ENCODE results near the gene HOXC10. TPM values are rescaled to one million over a fixed set of nuclear protein-coding genes. Genes with fewer than 3 reads are reported as not detected.

The HOXC10 gene
- polyA plus RNA-seq, 3 donors, result not detected

DNA sequence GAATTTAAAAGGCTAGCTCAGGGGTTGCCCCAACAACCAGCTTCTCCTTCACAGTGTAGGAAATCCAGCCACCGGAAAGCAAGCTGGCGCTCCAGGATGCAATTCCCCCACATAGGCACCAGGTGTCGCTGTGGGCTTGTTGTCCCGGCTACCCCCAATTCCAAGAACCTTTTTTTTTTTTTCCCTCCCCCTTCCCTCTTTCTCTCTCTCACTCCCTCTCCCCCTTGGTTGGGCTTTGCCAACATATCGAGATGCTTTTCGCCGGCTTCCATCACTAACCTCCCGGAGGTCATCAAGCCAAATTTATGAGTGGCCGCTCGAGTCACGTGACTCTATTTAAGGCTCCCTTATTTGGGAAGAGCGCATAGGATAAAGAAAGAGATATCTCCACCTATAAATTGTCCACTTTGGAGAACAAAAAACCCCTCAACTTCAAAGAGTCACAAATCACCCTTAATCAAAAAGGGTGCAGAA lies 47.7 kb downstream of the HOXC10 start, which contains the start of gene HOXC5:
TSS of gene HOXC5 (plus strand) at position 424 of the 474 bp plus-strand sequence. CDS start 73 bp downstream, outside the sequence.
- TF ChIP-seq, protein P1, sequence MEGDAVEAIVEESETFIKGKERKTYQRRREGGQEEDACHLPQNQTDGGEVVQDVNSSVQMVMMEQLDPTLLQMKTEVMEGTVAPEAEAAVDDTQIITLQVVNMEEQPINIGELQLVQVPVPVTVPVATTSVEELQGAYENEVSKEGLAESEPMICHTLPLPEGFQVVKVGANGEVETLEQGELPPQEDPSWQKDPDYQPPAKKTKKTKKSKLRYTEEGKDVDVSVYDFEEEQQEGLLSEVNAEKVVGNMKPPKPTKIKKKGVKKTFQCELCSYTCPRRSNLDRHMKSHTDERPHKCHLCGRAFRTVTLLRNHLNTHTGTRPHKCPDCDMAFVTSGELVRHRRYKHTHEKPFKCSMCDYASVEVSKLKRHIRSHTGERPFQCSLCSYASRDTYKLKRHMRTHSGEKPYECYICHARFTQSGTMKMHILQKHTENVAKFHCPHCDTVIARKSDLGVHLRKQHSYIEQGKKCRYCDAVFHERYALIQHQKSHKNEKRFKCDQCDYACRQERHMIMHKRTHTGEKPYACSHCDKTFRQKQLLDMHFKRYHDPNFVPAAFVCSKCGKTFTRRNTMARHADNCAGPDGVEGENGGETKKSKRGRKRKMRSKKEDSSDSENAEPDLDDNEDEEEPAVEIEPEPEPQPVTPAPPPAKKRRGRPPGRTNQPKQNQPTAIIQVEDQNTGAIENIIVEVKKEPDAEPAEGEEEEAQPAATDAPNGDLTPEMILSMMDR (IDR thresholded peaks at IDR 0.05), result peak; percentile 88
- Histone ChIP-seq H2AFZ (ENCODE audit: insufficient read depth, low read depth, low read length, poor library complexity, severe bottlenecking) (no peak within 1 kb of the TSS), H3K27ac (ENCODE audit: low read depth in 1 of 2, low read length in 2 of 2) (no peak within 1 kb of the TSS), H3K9ac (ENCODE audit: insufficient read depth, low read length, poor library complexity, severe bottlenecking) (no peak within 1 kb of the TSS), H3K79me2 (ENCODE audit: insufficient read depth, low read length) (no peaks in the 10 kb centered on the region), H3K4me2 (replicated peaks; ENCODE audit: extremely low read depth, low read length, poor library complexity, severe bottlenecking) (no peak within 1 kb of the TSS), H3K9me3 (replicated peaks in 1 of 2; ENCODE audit: control insufficient read depth in 1 of 2, insufficient read depth in 1 of 2, low read length in 2 of 2) (peaks cover 26 to 52% of the 10 kb centered on the region in 2 donors), H3K4me3 (replicated peaks in 1 of 3; ENCODE audit: low read depth in 2 of 3, low read length in 3 of 3) (no peak within 1 kb of the TSS), H4K20me1 (ENCODE audit: insufficient read depth, low read length) (no peaks in the 10 kb centered on the region), H3K27me3 (ENCODE audit: control insufficient read depth in 2 of 2, insufficient read depth in 2 of 2, low read length in 2 of 2) (peaks cover 83 to 99% of the 10 kb centered on the region in 2 donors), H3K36me3 (replicated peaks in 1 of 2; ENCODE audit: control insufficient read depth in 1 of 2, insufficient read depth in 2 of 2, low read length in 2 of 2) (no peaks in the 10 kb centered on the region), H3K4me1 (ENCODE audit: control insufficient read depth in 1 of 2, insufficient read depth in 2 of 2, low read length in 2 of 2) (no peaks in the 10 kb centered on the region)
- intact Hi-C loops (cut with micrococcal nuclease), result loop anchor here in 1 of 2 donors (10.0 kb wide), 1 partner anchor 58 kb away; the partner anchor contains the start of genes HOTAIR and HOXC11
- Mint-ChIP-seq H3K36me3 (peaks cover 5 to 16% of the 10 kb centered on the region in 2 donors), H3K9me3 (peaks cover 6 to 40% (median 28%) of the 10 kb centered on the region in 7 donors), H3K4me3 (peak within 1 kb of the TSS in 1 of 2 donors; percentile 84), H3K27me3 (ENCODE audit: low read depth in 3 of 3) (peaks cover 91 to 98% (median 96%) of the 10 kb centered on the region in 3 donors), H3K27ac (peak within 1 kb of the TSS in 1 of 7 donors; percentile 60), H3K4me1 (peaks cover 16% of the 10 kb centered on the region)
- peak; percentile 35 to 45 (median 37) for DNase-seq
- 0% methylated on average over 4 of the region's 12 CpGs for WGBS (ENCODE audit: insufficient coverage)

DNA sequence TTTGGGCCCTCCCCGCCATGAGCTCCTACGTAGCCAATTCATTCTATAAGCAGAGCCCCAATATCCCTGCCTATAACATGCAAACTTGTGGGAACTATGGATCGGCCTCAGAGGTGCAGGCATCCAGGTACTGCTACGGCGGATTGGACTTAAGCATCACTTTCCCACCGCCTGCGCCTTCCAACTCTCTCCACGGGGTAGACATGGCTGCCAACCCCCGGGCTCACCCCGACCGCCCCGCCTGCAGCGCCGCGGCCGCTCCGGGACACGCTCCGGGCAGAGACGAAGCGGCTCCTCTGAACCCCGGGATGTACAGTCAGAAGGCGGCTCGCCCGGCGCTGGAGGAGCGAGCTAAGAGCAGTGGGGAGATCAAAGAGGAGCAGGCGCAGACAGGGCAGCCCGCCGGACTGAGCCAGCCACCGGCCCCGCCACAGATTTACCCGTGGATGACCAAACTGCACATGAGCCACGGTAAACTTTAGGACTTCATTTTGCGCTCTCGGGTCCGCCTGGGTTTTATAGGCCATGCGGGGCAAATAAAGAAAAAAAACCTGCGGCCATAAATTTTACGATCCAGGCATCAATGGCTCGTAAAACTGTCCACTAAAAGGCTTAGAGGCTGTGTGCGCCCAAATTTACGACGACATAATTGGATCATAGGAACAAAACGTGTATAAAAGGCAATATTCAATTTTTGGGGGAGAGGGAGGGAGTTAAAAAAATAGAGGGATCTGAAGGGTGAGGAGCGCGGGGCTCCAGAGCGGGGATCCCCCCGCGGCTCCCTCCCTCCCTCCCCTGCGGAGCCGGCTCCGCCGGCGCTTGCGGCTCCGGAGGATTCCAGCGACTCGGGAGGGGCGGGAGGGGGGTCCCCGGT lies 48.4 kb downstream of the HOXC10 start:
- peaks cover 6 to 36% (median 27%) of the 10 kb centered on the region in 7 donors for H3K9me3 Mint-ChIP-seq
- no peak overlapping the region for H2AFZ ChIP-seq (ENCODE audit: insufficient read depth, low read depth, low read length, poor library complexity, severe bottlenecking)
- peak overlapping the region in 1 of 2 donors; percentile 84 for H3K4me3 Mint-ChIP-seq
- DNase-seq, result no peak
- no peak overlapping the region for H3K4me3 ChIP-seq (replicated peaks in 1 of 3; ENCODE audit: low read depth in 2 of 3, low read length in 3 of 3)
- no peaks in the 10 kb centered on the region for H3K4me1 ChIP-seq (ENCODE audit: control insufficient read depth in 1 of 2, insufficient read depth in 2 of 2, low read length in 2 of 2)
- H3K27ac Mint-ChIP-seq, result no peak overlapping the region
- no peaks in the 10 kb centered on the region for H3K36me3 ChIP-seq (replicated peaks in 1 of 2; ENCODE audit: control insufficient read depth in 1 of 2, insufficient read depth in 2 of 2, low read length in 2 of 2)
- 3% methylated on average over 49 of the region's 61 CpGs for WGBS (ENCODE audit: insufficient coverage)
- intact Hi-C loops (cut with micrococcal nuclease), result loop anchor here in 1 of 2 donors (10.0 kb wide), 1 partner anchor 59 kb away; the partner anchor contains the start of genes HOTAIR and HOXC11
- H3K27me3 Mint-ChIP-seq (ENCODE audit: low read depth in 3 of 3), result peaks cover 92 to 99% (median 95%) of the 10 kb centered on the region in 3 donors
- H3K36me3 Mint-ChIP-seq, result peaks cover 5 to 14% of the 10 kb centered on the region in 2 donors
- H3K79me2 ChIP-seq (ENCODE audit: insufficient read depth, low read length), result no peaks in the 10 kb centered on the region
- H3K27me3 ChIP-seq (ENCODE audit: control insufficient read depth in 2 of 2, insufficient read depth in 2 of 2, low read length in 2 of 2), result peaks cover 82 to 99% of the 10 kb centered on the region in 2 donors
- H4K20me1 ChIP-seq (ENCODE audit: insufficient read depth, low read length), result no peaks in the 10 kb centered on the region
- H3K4me1 Mint-ChIP-seq, result peaks cover 14% of the 10 kb centered on the region
- TF ChIP-seq, protein P1 (IDR thresholded peaks at IDR 0.05), result no peak
- H3K9me3 ChIP-seq (replicated peaks in 1 of 2; ENCODE audit: control insufficient read depth in 1 of 2, insufficient read depth in 1 of 2, low read length in 2 of 2), result peaks cover 26 to 57% of the 10 kb centered on the region in 2 donors
- H3K27ac ChIP-seq (ENCODE audit: low read depth in 1 of 2, low read length in 2 of 2), result no peak overlapping the region
- no peak overlapping the region for H3K4me2 ChIP-seq (replicated peaks; ENCODE audit: extremely low read depth, low read length, poor library complexity, severe bottlenecking)
- H3K9ac ChIP-seq (ENCODE audit: insufficient read depth, low read length, poor library complexity, severe bottlenecking), result no peak overlapping the region

Data from CD14-positive monocyte (primary cell).